Muscle layer of duodenum (tissue), 2 donors: ENCODE results near the gene SLAIN1.

Source experiments
- H3K27ac ChIP-seq: one replicate; pipeline ENCODE4 v1.7.0; 2013; ENCODE audit warnings: mild to moderate bottlenecking, low read length
- H3K27me3 ChIP-seq: one replicate; pipeline ENCODE4 v1.7.0; 2013; ENCODE audit warnings: low read depth, mild to moderate bottlenecking, control low read depth, low read length
- H3K36me3 ChIP-seq, 2 donors: one replicate each; pipeline ENCODE4 v1.7.0; 2013; ENCODE audit warnings: low read length in 2 of 2, control low read depth in 1 of 2, mild to moderate bottlenecking in 1 of 2; ENCODE audit not compliant: insufficient read depth in 2 of 2, control insufficient read depth in 1 of 2
- H3K4me1 ChIP-seq, 2 donors: one replicate each; pipeline ENCODE4 v1.7.0; 2013; ENCODE audit warnings: low read length in 2 of 2, mild to moderate bottlenecking in 2 of 2, control low read depth in 1 of 2, moderate library complexity in 1 of 2; ENCODE audit not compliant: insufficient read depth in 2 of 2, control insufficient read depth in 1 of 2
- H3K4me3 ChIP-seq, 2 donors: one replicate each; pipeline ENCODE4 v1.7.0; 2013; ENCODE audit warnings: low read length in 2 of 2, low read depth in 1 of 2, mild to moderate bottlenecking in 1 of 2
- H3K9me3 ChIP-seq, 2 donors: one replicate each; pipeline ENCODE4 v1.7.0; 2013; ENCODE audit warnings: low read length in 2 of 2, control low read depth in 1 of 2, mild to moderate bottlenecking in 1 of 2; ENCODE audit not compliant: control insufficient read depth in 1 of 2
- donor health status: healthy.

SLAIN1 gene

DNA sequence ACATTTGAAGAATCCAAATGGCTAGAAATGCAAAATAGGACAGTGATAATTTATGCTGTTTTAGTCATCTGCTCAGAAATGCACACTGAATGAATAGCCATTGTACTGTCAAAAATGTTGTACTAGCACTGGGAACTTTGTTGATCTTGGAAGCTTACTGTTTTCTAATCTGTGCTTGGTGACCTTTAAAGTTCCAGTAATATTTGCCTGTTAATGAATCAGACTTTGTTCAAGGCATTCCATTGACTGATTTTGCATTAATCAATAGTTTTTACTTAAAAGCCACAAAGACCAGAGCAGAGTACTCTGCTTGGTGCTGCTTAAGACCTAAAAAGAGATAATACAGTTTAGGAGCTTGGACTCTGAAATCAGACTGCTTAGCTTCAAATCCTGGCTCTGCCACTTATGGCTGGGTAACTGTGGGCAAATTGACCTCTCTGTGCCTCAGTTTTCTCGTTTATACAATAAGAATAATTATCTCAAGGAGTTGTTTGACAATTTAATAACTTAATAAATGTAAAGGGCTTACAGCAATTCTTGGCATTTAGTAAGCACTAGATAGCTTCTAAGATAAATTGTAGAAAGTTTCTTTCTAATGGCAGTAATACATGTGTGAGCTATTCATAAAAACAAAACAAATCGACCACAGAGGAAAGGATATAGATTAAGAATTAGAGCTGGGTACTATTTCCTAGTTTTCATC is 4.6 kb upstream of the SLAIN1 start:
- Histone ChIP-seq H3K4me1 (peaks cover 0 to 8% of the 10 kb centered on the region in 2 donors), H3K36me3 (no peaks in the 10 kb centered on the region), H3K27ac (no peak overlapping the region), H3K9me3 (no peaks in the 10 kb centered on the region), H3K4me3 (no peak overlapping the region), H3K27me3 (no peaks in the 10 kb centered on the region)

GRCh38 chr13:77693449-77693940 is 4.0 kb upstream of the SLAIN1 start:
- Histone ChIP-seq H3K4me1 (peaks cover 0 to 8% of the 10 kb centered on the region in 2 donors), H3K27ac (no peak overlapping the region), H3K36me3 (no peaks in the 10 kb centered on the region), H3K27me3 (no peaks in the 10 kb centered on the region), H3K9me3 (no peaks in the 10 kb centered on the region), H3K4me3 (no peak overlapping the region)

- Histone ChIP-seq H3K4me1 (peaks cover 3 to 16% of the 10 kb centered on the region in 2 donors), H3K9me3 (no peaks in the 10 kb centered on the region), H3K27ac (no peak overlapping the region), H3K36me3 (no peaks in the 10 kb centered on the region), H3K27me3 (no peaks in the 10 kb centered on the region), H3K4me3 (peak overlapping the region in 1 of 2 donors; percentile 69)
Measured at GRCh38 chr13:77696006-77696878, 1.2 kb upstream of the SLAIN1 start.

DNA sequence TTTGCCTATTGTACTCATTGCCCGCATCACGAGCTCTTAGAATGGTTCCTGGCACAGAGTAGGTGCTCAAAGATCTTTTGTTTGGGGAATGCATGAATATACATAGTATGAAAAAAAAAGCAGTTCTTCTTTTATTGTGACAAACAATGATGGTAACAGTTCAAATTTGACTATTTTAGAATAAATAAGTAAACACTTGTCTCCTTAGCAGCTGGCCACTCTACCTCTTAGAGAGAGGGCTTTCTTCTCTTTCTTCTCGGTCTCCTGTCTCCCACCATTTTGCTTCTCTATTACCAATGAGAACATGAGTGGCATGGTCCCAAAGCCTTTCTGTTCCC is 639 bp upstream of the SLAIN1 start:
- no peaks in the 10 kb centered on the region for H3K27me3 ChIP-seq

GRCh38 chr13:77698201-77699058 is 943 bp downstream of the SLAIN1 start:
- peaks cover 3 to 16% of the 10 kb centered on the region in 2 donors for H3K4me1 ChIP-seq
- no peaks in the 10 kb centered on the region for H3K9me3 ChIP-seq
- no peak overlapping the region for H3K27ac ChIP-seq
- peak overlapping the region; percentile 69 to 93 for H3K4me3 ChIP-seq
- no peaks in the 10 kb centered on the region for H3K27me3 ChIP-seq
- no peaks in the 10 kb centered on the region for H3K36me3 ChIP-seq

More for the DNA sequence above, 639 bp upstream of the SLAIN1 start:
- H3K4me3 ChIP-seq = peak overlapping the region; percentile 63 to 69
- peaks cover 3 to 16% of the 10 kb centered on the region in 2 donors for H3K4me1 ChIP-seq
- H3K36me3 ChIP-seq = no peaks in the 10 kb centered on the region
- H3K27ac ChIP-seq = peak overlapping the region; percentile 15
- H3K9me3 ChIP-seq = no peaks in the 10 kb centered on the region

DNA sequence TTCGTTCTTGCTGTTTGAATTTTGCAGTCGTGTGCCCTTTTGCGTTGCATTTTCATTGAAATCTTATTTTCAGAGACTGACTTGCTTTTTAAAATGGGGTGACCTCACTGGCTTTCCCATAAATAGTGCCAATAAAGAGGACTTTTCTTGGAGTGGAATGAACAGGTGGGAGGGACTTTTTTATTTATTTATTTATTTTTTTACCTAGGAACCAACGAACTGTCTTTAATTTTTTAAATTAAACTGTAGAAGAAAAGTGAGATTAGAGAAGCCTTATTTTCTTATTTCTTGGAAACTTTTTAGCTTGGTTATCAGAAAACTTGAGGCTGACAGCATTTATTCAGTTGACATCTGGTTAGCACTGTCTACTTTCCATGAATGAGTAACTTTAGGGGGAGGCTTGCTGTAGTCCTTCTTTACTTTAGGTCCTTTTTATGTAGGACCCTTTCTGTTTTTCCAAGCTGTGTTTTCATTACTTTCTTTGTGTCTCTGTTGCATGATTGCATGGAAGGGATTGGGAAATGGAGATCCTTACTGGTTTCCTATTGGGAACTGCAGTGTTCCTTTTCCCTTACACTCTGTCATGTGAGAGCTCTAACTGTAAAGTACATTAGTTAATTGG is 1.7 kb downstream of the SLAIN1 start:
- H3K27me3 ChIP-seq = no peaks in the 10 kb centered on the region
- H3K4me3 ChIP-seq = peak overlapping the region; percentile 69 to 93
- H3K36me3 ChIP-seq = no peaks in the 10 kb centered on the region
- peaks cover 3 to 16% of the 10 kb centered on the region in 2 donors for H3K4me1 ChIP-seq
- no peak overlapping the region for H3K27ac ChIP-seq
- H3K9me3 ChIP-seq = no peaks in the 10 kb centered on the region

GRCh38 chr13:77701305-77701704 is 3.8 kb downstream of the SLAIN1 start:
- H3K36me3 ChIP-seq = no peaks in the 10 kb centered on the region
- H3K4me1 ChIP-seq = peaks cover 3 to 16% of the 10 kb centered on the region in 2 donors
- H3K27me3 ChIP-seq = no peaks in the 10 kb centered on the region
- no peaks in the 10 kb centered on the region for H3K9me3 ChIP-seq
- H3K4me3 ChIP-seq = no peak overlapping the region
- no peak overlapping the region for H3K27ac ChIP-seq

GRCh38 chr13:77702366-77702765 is 4.9 kb downstream of the SLAIN1 start:
- no peak overlapping the region for H3K4me3 ChIP-seq

DNA sequence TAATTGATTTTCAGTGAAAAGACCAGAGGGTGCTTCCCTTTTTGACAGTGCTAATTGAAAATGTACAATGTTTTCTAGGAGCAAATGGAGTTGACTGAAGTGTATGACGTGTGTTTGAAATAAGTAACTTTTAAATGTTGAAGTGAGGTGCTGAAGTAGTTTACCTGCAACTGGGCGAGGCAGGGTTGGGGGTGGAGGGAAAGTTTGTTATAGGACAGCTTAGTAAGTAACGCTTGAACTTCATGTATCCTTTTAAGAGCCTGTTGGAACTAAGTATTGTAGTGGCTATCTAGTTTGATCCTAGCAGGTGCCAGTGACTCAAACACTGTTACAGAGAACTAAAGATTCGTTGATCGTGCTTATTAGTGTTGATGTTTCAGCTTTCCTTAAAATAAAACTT is 5.9 kb downstream of the SLAIN1 start:
- Histone ChIP-seq H3K27me3 (no peaks in the 10 kb centered on the region), H3K9me3 (no peaks in the 10 kb centered on the region), H3K4me1 (peaks cover 3 to 8% of the 10 kb centered on the region in 2 donors), H3K27ac (no peak overlapping the region), H3K4me3 (no peak overlapping the region), H3K36me3 (no peaks in the 10 kb centered on the region)

More at GRCh38 chr13:77702366-77702765, 4.9 kb downstream of the SLAIN1 start:
- Histone ChIP-seq H3K4me1 (peaks cover 3 to 8% of the 10 kb centered on the region in 2 donors), H3K27ac (no peak overlapping the region), H3K36me3 (no peaks in the 10 kb centered on the region), H3K9me3 (no peaks in the 10 kb centered on the region), H3K27me3 (no peaks in the 10 kb centered on the region)

- no peak overlapping the region for H3K27ac ChIP-seq
- H3K36me3 ChIP-seq = no peaks in the 10 kb centered on the region
- H3K9me3 ChIP-seq = no peaks in the 10 kb centered on the region
- H3K4me1 ChIP-seq = no peaks in the 10 kb centered on the region
- H3K4me3 ChIP-seq = no peak overlapping the region
- no peaks in the 10 kb centered on the region for H3K27me3 ChIP-seq
Measured at GRCh38 chr13:77714119-77714755, 16.8 kb downstream of the SLAIN1 start.
